Muscle of arm (tissue), 12 donors: ENCODE measurements around the gene CDC42EP2. TPM values are rescaled to one million over a fixed set of nuclear protein-coding genes. Genes with fewer than 3 reads are reported as not detected.

Experiments used
- DNase-seq: peaks from one replicate; pipeline ENCODE4 v3.0.0-alpha.2; 2013
- polyA plus RNA-seq, 12 donors: library from polyadenylated mRNA; unstranded; fragments of 120-200 nt; gene quantifications; one replicate each; pipeline ENCODE4 v1.2.1, GENCODE V29; 2013; ENCODE audit not compliant: insufficient read length in 12 of 12

CDC42EP2 gene
- polyA plus RNA-seq, 12 donors = 19.6 to 38.6 (median 27.5) TPM; not detected in 1

GRCh38 chr11:65355013-65355775, 40.5 kb downstream of the CDC42EP2 start:
- DNase-seq = no peak

GRCh38 chr11:65355776-65356393, 41.2 kb downstream of the CDC42EP2 start:
- peak; percentile 34 for DNase-seq

- DNase-seq = no peak
Measured at GRCh38 chr11:65356394-65356972, 41.8 kb downstream of the CDC42EP2 start.

GRCh38 chr11:65357856-65358356, 43.2 kb downstream of the CDC42EP2 start:
- DNase-seq = no peak

- DNase-seq = no peak
Measured at GRCh38 chr11:65362320-65362931, 47.8 kb downstream of the CDC42EP2 start.

GRCh38 chr11:65362966-65363365, 48.3 kb downstream of the CDC42EP2 start:
- DNase-seq = no peak

- DNase-seq = no peak
Measured at GRCh38 chr11:65363770-65364169, 49.1 kb downstream of the CDC42EP2 start.

GRCh38 chr11:65366340-65366773, 51.7 kb downstream of the CDC42EP2 start:
- peak; percentile 59 for DNase-seq

GRCh38 chr11:65370659-65371049, 56.0 kb downstream of the CDC42EP2 start:
- no peak for DNase-seq

Other genes with a start within 250 kb of the CDC42EP2 start
- gene CDCA5, start 230.8 kb upstream of the CDC42EP2 start, polyA plus RNA-seq = 10 to 100 TPM in 6 of 12 donors, 1 to 10 TPM in 5, not detected in 1; 7.1 to 15.8 (median 11.0) TPM
- 10 to 100 TPM in 11 of 12 donors, not detected in 1; 17.1 to 37.9 (median 21.0) TPM for gene ZFPL1, start 230.6 kb upstream of the CDC42EP2 start, polyA plus RNA-seq
- 100 to 1,000 TPM in 4 of 12 donors, 10 to 100 TPM in 7, not detected in 1; 83.5 to 141 (median 95.8) TPM for gene VPS51, start 218.7 kb upstream of the CDC42EP2 start, polyA plus RNA-seq
- 10 to 100 TPM in 7 of 12 donors, 1 to 10 TPM in 4, not detected in 1; 6.1 to 59.2 (median 11.3) TPM for gene TM7SF2, start 203.0 kb upstream of the CDC42EP2 start, polyA plus RNA-seq
- 1 to 10 TPM in 10 of 12 donors, not detected in 2; 2.6 to 6.6 (median 3.7) TPM for gene ZNHIT2, start 197.2 kb upstream of the CDC42EP2 start, polyA plus RNA-seq
- gene FAU, start 192.7 kb upstream of the CDC42EP2 start, polyA plus RNA-seq = 100 to 1,000 TPM in 11 of 12 donors, not detected in 1; 680 to 974 (median 806) TPM
- 10 to 100 TPM in 11 of 12 donors, not detected in 1; 22.3 to 45.7 (median 25.1) TPM for gene MRPL49, start 192.5 kb upstream of the CDC42EP2 start, polyA plus RNA-seq
- gene SYVN1, start 180.3 kb upstream of the CDC42EP2 start, polyA plus RNA-seq = 10 to 100 TPM in 11 of 12 donors, not detected in 1; 36.7 to 53.3 (median 45.5) TPM
- under 1 TPM in 1 of 12 donors, not detected in 11; 0.17 TPM for gene SPDYC, start 144.6 kb upstream of the CDC42EP2 start, polyA plus RNA-seq
- 100 to 1,000 TPM in 2 of 12 donors, 10 to 100 TPM in 9, not detected in 1; 64.7 to 140 (median 73.6) TPM for gene CAPN1, start 132.9 kb upstream of the CDC42EP2 start, polyA plus RNA-seq
- 10 to 100 TPM in 11 of 12 donors, not detected in 1; 30.7 to 52.6 (median 39.3) TPM for gene POLA2, start 52.9 kb upstream of the CDC42EP2 start, polyA plus RNA-seq
- 10 to 100 TPM in 11 of 12 donors, not detected in 1; 40.1 to 70.2 (median 51.2) TPM for gene DPF2, start 19.0 kb downstream of the CDC42EP2 start, polyA plus RNA-seq
- under 1 TPM in 9 of 12 donors, not detected in 3; 0.11 to 0.30 (median 0.24) TPM for gene TIGD3, start 39.9 kb downstream of the CDC42EP2 start, polyA plus RNA-seq
- gene SLC25A45, start 67.8 kb downstream of the CDC42EP2 start, polyA plus RNA-seq = 10 to 100 TPM in 1 of 12 donors, 1 to 10 TPM in 10, not detected in 1; 4.2 to 13.5 (median 7.0) TPM
- 10 to 100 TPM in 5 of 12 donors, 1 to 10 TPM in 6, not detected in 1; 7.2 to 18.0 (median 9.8) TPM for gene FRMD8, start 71.8 kb downstream of the CDC42EP2 start, polyA plus RNA-seq
- gene NEAT1, start 107.9 kb downstream of the CDC42EP2 start, polyA plus RNA-seq = 100 to 1,000 TPM in 5 of 12 donors, 10 to 100 TPM in 7; 34.5 to 182 (median 65.4) TPM
- 100 to 1,000 TPM; 102 to 554 (median 247) TPM for gene MALAT1, start 184.2 kb downstream of the CDC42EP2 start, polyA plus RNA-seq
- 10 to 100 TPM in 11 of 12 donors, not detected in 1; 34.0 to 60.9 (median 40.9) TPM for gene SCYL1, start 210.2 kb downstream of the CDC42EP2 start, polyA plus RNA-seq
- 100 to 1,000 TPM in 9 of 12 donors, 10 to 100 TPM in 2, not detected in 1; 95.8 to 250 (median 124) TPM for gene LTBP3, start 243.5 kb downstream of the CDC42EP2 start, polyA plus RNA-seq